Stimulated activated CD4-positive, alpha-beta T cell treated with anti-CD3 and anti-CD28 coated beads, Interleukin-2, amount 100 ng/mL, for 24 hours (primary cell): ENCODE results near the gene BORCS5.

Experiments
- DNase-seq, 2 donors: peaks; one replicate each; pipeline ENCODE4 v3.0.0-alpha.2; 2020

BORCS5 gene

DNA sequence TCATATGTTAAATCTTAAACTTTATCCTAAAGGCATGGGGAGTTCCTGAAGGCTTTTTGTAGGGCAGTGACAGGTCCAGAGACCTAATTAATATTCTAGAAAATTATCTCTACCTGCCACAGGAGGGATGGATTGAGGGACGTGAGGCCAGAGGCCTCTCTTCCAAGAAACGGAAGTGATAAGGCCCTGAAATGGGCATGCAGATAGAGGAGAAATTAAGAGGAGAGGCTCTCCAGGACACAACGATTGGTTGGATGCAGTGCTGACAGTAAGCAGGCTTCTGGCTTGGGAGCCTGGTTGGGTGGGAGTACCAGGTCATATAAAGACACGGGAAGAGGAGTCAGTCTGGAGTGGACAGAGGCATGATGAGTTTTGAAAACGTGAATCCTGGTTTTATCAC is 3.1 kb upstream of the BORCS5 start:
- DNase-seq, result no peak

- DNase-seq, result no peak
These were observed 397 bp upstream of the BORCS5 start for GRCh38 chr12:12356467-12356895.

- no peak for DNase-seq
These were observed 1.0 kb downstream of the BORCS5 start for GRCh38 chr12:12357719-12358461.

DNA sequence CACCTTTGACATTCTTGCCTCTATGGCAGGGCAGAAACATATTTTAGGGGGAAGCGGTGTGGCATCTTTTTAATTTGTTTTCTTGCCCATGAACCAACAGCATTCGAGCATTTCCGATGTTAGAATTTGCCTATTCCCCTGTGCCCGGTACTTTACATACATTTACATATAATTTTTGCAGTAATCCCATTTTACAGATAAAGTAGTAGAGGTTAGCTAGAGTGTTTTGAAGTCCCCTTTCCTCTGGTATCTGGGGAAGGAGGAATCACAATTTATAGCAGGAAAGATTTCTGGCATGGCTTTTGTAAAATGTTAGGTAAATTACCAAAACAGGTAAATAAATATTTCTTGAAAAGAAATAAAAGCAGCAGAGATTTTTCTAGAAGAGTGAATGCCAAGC is 1.6 kb downstream of the BORCS5 start:
- no peak for DNase-seq

DNA sequence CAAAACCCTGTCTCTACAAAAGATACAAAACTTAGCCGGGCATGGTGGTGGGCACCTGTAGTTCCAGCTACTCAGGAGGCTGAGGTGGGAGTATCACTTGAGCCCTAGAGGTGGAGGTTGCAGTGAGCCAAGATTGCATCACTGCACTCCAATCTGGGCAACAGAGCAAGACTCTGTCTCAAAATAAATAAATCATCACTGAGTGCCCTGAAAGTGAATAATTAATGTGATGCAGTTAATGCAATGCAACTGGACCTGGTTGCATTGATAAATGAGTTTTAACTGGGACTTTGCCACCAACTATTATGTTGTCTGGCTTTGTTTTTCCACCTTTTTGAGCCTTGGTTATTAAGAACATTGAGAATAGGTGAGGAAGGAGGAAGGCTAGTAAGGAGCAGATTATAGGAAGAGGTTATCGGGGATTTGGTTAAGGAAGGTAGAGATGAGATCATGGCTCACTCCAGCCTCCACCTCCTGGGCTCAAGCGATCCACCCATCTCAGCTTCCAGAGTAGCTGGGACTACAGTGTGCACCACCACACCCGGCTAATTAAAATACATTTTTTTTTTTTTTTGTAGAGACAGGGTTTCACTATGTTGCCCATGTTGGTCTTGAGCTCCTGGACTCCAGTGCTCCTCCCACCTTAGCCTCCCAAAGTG is 8.0 kb downstream of the BORCS5 start:
- DNase-seq, result no peak

DNA sequence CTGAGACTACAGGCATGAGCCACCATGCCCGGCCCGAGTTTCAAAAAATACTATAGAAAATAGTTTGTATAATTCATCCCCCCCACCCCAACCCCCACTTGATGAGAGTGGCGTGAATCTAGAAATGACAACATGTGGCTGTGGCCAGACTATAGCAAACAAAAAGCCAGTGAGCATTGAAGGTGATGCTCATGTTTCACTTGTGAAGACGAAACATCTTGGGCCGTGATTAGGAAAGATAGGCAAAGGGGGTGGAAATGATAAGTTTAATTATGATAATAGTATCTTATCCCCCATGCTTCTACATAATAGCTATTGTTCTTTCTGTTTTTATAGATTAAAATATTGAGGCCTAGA is 8.5 kb downstream of the BORCS5 start:
- no peak for DNase-seq

DNA sequence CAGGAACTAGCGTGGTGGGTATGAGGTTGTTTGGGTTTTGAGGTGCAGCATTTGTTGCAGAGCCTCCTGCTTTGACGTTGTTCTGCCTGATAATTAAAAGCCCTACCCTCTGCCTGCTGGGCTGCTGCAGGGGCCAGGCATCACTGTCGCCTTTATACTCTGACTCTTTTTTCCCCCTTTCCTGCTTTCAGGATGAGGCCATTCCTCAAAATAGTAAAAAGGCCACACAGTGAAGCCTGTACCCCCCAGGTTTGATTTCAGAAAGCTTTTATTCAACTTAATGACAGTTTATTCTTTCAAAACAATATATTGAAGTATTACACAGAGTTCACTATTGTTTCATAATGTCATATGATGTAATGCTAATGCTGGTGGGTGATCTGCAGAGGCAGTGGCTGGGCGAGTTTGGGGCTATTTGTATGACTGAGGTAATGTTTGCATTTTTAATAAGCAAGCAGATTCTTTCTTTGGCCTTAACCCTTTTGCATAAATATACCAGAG is 9.1 kb downstream of the BORCS5 start:
- DNase-seq, result no peak

DNA sequence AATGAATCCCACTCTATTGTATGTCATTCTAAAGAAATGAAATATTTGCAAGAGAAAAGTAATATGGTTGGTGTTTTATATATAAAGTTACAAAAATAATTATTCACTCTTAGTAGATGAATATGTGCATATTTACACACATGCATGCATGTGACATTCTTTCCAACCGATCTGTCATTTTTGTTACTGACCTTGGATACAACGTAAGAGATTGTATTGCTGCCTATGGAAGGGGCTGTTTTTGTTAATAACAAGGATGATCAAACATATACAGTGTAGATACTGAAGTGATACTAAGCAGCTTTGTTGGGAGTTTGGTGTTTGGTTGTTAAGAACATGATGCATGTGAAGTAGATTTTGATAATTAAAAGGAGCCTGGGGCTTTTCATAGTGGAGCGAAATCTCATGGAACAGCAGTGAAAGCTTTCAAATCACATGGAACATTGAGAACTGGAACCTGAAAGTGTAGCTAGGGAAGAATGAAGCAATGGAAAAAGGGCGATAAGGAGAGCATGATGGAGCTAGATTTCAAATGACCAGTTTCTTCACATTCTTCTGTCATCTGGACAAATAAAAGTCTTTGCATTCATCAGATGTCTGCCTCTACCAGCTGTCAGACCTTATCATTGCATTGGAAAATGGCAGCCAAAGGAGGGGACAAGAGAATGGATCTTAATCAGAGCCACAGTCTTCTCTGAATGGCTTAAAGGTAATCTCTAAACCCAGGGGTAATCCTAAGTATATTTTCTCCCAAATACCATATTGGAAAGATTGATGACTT is 10.0 kb downstream of the BORCS5 start:
- DNase-seq, result no peak

DNA sequence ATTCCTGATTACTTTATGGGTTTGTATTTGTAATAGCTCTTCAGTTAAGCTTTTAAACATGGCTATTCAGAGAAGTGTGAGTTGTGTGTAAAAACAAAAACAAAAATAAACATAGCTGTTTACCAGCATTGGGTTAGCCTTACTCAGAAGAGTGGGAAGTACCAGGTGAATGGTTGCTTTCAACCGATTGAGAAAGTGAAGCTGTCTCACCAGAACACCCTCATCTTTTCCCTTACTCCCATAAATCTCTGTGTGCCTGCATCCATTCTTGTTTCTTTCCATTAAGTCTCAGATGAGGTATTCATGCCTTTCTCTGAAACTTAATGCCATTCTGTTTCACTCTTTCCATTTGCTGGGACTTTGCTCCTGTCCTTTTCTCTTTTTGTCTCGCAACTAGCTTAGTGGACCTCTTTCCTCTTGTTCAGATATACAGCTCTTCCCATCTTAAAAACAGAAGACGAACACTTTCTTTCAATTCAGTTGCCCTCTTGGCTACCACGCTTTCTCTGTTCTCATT is 10.7 kb downstream of the BORCS5 start:
- no peak for DNase-seq

GRCh38 chr12:12372946-12373722 is 16.3 kb downstream of the BORCS5 start:
- DNase-seq, result no peak

DNA sequence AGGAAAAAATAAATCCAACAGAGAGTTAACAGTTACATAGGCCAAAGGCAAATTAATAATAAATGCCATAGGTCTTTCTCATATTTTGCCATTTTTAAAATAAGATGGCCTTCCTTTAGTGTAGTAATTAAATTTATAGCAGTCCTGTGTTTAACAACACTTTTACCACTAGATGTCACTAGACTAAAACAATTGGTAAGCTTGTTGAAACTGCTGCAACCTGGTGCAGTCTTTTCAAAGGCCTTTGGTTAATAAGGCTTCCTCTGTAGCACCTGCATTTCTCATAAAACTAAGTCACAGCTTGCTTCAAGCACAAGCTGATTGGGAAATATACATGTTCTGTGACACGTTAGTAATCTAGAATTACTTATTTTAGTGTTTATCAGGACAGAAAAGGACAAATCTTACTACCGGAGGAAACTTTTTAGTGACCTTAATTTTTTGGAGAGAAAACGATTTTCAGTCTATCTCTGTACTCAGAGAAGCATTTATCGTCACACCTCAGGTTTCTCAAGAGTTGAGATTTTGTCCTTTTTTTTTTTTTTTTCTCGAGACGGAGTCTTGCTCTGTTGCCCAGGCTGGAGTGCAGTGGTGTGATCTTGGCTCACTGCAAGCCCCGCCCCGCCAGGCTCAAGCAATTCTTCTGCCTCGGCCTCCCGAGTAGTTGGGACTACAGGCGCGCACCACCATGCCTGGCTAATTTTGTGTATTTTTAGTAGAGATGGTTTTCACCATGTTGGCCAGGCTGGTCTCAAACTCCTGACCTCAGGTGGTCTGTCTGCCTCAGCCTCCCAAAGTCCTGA is 20.0 kb downstream of the BORCS5 start:
- no peak for DNase-seq

DNA sequence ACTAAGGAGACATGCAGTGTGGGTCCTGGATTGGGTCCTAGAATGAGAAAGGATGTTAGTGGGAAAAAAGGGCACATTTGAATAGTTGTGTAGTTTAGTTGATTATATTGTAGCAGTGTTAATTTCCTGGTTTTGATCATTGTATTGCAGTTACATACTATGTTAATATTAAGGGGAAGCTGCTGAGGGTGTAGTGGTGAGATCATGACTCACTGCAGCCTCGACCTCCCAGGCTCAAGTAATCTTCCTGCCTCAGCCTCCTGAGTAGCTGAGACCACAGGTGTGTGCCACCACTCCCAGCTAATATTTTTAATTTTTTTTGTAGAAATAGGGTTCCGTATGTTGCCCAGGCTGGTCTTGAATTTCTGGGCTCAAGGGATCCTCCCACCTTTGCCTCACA is 21.7 kb downstream of the BORCS5 start:
- DNase-seq, result no peak

DNA sequence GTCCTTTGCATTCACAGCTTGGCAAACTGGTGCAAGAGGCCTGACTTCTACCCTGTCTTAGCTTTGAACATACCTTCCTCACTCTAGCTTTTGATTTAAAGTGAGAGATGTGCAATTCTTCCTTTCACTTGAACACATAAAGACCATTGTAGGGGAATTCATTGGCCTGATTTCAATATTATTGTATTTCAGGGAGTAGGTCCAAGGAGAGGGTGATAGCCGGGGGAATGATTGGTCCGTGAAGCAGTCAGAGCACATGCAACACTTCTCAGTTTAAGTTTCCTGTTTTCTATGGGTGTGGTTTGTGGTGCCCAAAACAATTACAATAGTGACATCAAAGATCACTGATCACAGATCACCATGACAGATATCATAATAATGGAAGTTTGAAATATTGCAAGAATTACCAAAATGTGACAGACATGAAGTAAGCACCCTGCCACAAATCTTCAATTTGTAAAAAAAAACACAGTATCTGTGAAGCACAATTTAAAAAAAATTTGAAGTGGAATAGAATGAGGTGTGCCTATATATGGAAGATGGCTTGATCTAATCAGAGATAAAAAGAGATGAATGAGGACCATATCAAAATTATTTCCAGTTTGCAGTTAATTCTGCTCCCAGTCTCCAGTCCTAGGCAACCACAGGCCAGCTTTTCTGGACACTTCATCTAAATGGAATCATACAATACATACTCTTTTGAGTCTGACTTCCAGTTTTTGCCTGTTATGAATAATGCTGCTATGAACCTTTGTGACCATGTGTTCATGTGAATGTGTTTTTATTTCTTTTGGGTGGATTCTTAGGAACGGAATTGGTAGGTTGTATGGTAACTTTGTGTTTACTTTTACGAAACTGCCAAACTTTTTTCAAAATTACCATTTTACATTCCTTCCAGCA is 23.2 kb downstream of the BORCS5 start:
- DNase-seq, result peak in 1 of 2 donors; percentile 31

DNA sequence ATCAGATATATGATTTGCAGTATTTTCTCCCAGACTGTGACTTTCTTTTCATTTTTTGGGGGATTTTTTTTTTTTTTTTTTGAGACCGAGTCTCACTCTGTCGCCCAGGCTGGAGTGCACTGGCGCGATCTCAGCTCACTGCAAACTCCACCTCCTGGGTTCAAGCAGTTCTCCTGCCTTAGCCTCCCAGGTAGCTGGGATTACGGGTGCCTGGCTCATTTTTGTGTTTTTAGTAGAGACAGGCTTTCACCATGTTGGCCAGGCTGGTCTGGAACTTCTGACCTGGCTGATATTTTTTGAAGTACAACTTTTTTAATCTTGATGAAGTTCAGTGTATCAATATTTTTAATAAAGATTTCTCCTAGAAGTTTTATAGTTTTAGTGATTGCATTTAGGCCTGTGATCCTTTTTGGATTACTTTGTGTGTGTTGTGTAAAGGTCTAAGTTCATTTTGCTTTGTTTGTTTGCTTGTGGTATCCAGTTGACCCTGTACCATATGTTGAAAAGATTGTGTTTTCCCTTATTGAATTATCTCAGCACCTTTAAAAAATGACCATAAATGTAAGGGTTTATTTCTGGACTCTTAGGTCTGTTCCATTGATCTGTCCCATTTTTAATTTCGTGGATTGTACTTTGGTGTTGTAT is 24.2 kb downstream of the BORCS5 start:
- DNase-seq, result no peak

- no peak for DNase-seq
These were observed 25.1 kb downstream of the BORCS5 start for GRCh38 chr12:12381982-12382381.

DNA sequence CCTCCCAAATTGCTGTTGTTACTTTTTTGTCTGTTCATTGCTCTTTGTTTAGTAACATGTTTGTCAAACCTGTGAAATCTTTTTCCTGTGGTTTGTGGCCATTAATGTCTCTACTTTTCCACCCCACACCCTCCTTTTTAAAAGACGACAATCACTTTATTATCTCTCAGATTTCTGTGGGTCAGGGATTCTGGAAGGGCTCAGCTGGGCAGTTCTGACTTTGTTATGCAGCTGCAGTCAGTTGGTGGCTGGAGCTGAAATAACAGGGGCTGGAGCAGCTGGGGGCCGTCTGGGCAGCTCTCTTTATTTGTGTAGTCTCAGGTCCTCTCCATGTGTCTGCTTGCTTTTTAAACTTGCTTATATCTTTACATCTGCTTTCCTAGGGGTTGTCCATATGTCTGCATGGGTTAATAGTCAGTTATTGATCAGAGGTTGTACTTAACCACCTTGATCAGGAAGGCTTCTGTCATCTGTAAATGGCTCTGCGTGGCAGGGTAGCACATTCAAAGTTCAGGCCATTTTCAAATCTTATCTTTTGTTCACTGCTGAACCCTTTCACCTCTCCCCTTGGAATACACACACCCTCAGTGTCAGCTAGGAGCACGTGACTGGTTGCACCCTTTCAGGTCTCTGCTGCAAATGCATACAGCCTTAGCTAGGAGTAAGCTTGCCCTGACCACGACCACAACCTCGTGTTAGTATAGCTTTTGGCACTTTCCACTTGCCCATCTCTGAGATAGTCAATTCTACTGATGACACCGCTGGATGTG is 27.9 kb downstream of the BORCS5 start:
- DNase-seq, result peak; percentile 27 to 30

DNA sequence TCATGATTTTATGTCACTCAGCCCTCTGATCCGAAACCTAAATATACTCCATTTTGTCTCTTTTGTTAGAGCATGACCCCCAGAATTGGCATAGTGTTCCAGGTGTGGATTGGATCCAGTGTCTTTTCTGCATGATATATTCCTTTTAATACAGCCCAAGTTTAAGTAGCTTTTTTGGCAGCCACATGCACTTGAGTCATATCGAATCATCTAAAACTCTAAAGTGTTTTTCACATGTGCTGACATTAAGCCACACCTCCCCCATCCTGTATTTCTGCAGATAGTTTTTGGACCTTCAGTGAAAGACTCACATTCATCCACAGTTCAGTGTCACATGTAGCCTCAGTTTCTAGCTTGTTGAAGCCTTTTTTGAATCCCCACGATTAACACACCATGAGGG is 30.6 kb downstream of the BORCS5 start:
- DNase-seq, result no peak

DNA sequence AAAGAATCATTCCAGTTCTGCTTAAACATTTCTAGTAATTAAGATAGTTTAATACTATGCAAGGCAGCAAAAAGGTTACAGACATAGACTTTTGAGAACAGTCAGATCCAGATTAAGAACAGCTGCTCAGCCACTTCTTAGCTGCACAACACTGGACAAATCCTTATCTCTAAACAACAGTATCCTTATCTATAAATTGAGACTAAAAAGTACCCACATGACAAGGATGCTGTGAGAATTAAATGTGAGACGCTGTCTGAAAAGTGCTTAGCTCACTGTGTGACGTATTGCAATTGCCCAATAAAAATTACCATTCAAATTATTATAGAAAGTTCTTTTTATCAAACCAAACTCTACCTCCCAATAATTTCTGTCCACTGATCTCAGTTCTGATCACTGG is 35.5 kb downstream of the BORCS5 start:
- no peak for DNase-seq

DNA sequence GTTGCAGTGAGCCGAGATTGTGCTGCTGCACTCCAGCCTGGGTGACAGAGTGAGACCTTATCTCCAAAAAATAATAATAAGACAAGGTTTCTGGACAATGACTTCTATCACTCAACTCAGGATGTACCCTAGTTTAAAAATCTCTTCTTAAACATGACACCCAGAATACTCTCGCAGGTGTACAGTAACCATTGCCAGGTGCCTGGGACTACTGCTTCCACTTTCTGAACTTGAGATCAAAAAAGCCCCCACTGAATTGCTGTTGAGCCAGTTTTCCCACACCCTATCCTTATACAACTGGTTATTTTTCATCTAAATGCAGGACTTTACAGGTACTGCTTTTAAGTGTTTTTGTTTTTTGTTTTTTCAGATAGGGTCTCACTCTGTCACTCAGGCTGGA is 36.3 kb downstream of the BORCS5 start:
- no peak for DNase-seq
